Stimulated activated CD8-positive, alpha-beta memory T cell treated with anti-CD3 and anti-CD28 coated beads, Interleukin-4, amount 100 ng/mL, for 1 hour (primary cell): ENCODE measurements around the gene TSPAN9.
A peak's percentile ranks its signal among the peaks of the same experiment; 100 is the strongest.

ENCODE experiments used
- DNase-seq, 2 donors: peaks; one replicate each; pipeline ENCODE4 v3.0.0-alpha.2; 2020; ENCODE audit warnings: low read depth in 2 of 2, low spot score in 1 of 2

Gene TSPAN9

DNA sequence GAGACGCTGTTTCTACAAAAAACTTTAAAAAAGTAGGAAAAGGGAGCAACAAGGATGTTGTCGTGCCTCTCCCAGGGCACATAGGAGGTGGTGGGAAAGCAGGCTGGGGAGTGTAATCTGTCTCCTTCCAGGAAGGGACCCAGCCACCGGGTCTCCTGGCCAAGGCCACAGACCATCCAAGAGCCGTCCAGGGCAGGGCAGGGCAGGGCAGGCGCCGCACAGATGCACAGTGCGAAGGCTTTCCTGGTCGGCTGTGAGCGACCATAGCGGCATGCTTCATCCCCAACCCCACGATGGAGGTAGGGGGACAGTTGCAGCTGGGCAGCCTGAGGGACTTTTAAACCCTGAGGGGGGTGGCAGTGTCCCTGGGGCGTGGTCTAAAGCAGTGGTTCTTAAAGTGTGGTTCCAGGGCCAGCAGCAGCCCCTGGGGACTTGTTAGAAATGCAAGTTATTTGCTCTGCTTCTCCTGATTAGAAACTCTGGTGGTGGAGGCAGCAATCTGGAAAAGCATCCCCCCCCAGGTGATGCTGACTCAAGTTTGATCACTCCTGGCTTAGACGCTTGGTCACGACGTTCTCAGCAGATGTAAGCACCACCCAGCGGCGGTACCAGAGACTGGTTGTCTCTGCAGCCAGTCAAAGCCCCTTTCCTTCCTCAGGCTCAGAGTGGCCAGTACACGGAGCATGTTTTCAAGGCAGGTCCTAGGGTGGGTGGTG, 216.4 kb downstream of the TSPAN9 start:
- DNase-seq, result no peak

- no peak for DNase-seq
Measured at GRCh38 chr12:3294481-3294911, 217.3 kb downstream of the TSPAN9 start.

GRCh38 chr12:3295225-3295624, 218.0 kb downstream of the TSPAN9 start:
- no peak for DNase-seq

- DNase-seq, result no peak
Measured at GRCh38 chr12:3295646-3296408, 218.6 kb downstream of the TSPAN9 start.

DNA sequence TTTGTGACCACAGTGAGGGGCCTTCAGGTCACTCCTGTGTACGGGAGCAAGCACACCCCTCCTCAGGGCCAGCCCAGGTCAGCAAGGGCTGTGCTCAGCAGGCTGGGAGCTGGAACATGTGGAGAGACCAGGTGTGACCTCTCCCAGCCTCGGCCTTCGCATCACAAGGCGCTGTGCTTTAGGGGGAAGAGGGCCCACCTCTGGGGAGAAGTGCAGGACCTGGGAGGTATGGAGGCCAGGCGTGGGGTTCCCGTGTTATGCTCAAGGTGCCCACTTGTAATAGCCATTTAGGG, 219.2 kb downstream of the TSPAN9 start:
- DNase-seq, result no peak

DNA sequence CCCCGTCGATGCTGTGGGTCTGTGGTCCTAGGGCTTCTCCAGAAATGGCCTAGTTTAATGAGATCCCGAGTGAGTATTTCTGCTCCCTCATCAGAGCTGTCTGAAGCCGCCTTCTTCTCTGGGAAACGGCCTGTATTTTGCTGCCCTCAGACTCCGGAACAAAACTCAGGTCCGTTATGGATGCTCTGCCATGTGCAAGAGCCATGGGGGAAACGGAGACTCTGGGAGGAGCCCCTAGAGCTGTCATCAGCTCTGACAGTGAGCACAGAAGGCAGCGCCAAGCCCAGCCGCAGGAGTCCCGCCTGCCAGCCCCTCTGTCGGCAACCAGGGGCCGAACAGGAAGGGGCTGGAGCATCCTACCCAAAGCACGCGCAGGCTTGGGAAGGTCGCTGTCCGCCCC, 221.4 kb downstream of the TSPAN9 start:
- no peak for DNase-seq

GRCh38 chr12:3299929-3300832, 223.0 kb downstream of the TSPAN9 start:
- DNase-seq, result peak; percentile 35 to 51

DNA sequence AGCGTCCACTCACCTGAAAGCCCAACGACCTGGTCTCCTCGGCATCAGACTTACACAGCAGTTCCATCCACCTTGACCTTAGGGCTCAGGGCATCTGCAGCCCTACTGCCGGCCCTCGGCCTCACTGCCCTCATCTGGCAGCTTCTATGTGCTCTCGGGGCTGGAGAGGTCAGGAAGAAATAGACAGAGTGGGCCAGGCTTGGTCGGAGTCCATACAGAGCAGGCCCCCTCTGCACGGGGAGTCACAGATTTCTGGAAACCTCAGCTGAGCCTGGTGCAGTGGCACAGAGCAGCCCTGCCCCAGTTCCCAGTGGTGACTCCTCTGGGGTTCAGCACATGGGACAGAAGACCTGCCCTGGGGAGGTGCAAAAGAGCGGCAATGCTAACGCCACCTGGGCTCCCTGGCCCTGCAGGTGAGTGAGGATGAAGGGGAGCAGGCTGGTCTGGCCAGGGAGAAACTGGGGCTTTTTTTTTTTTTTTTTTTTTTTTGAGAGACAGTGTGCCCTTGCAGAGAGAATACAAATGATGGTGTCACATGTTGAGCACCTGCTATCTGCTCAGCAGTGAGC, 223.7 kb downstream of the TSPAN9 start:
- DNase-seq, result no peak

DNA sequence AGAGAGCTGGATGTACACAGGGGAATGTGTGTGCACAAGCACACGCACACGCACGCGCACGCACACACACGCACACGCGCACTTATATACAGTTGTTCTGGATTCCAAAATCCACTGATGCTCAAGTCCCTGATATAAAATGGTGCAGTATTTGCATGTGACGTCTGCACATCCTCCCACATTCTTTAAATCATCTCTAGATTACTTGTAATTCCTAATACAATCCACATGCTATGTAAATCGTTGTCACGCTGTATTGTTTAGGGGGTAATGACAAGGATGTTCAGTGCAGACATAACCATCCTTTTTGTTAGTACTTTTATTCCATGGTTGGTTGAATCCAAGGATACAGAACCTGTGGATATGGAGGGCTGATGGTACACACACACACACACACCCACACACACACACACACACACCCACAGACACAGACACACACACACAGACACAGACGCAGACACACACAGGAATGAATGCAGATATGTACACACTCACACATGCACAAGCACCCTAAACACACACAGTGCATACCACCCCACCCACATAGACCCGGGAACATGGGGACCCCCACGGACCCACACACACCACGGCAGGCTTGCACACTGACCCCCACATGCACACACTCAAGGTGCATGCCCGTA, 225.3 kb downstream of the TSPAN9 start:
- DNase-seq, result no peak

- DNase-seq, result no peak
Measured at GRCh38 chr12:3303410-3304136, 226.4 kb downstream of the TSPAN9 start.

DNA sequence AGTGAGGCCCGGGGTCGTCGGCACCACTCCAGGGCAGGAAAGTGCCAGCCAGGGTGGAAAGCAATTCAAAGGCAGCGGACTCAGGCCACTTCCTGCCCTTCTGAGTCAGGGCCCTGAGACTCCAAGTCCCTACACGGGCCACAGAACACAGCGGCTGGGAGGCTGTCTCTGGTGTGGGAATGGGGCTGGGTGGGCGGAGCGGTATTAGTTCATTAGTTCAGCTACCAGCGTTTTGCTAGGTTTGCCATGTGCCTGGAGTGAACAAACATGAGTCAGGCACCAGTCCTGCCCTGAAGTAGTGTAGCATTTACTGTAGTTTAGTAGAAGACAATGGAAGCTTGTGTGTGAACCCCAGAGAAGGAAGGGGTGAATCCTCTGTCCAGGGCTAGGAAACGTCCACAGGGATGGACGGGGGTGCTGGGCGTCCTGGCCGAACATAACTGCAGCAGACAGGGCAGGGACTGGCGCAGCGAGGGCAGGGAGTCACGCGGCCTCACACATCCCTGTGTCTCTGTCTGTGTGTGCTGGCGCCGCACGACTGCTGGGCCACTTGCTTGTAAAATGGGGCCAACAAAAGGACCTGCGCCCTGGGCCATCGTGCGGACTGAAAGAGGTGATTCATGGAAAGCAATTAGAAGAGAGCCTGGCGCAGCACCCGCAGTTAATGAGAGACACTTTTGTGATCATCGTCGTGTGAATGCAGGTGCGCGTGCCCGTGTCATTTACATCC, 227.4 kb downstream of the TSPAN9 start:
- DNase-seq, result no peak

GRCh38 chr12:3305464-3305863, 228.3 kb downstream of the TSPAN9 start:
- DNase-seq, result no peak

DNA sequence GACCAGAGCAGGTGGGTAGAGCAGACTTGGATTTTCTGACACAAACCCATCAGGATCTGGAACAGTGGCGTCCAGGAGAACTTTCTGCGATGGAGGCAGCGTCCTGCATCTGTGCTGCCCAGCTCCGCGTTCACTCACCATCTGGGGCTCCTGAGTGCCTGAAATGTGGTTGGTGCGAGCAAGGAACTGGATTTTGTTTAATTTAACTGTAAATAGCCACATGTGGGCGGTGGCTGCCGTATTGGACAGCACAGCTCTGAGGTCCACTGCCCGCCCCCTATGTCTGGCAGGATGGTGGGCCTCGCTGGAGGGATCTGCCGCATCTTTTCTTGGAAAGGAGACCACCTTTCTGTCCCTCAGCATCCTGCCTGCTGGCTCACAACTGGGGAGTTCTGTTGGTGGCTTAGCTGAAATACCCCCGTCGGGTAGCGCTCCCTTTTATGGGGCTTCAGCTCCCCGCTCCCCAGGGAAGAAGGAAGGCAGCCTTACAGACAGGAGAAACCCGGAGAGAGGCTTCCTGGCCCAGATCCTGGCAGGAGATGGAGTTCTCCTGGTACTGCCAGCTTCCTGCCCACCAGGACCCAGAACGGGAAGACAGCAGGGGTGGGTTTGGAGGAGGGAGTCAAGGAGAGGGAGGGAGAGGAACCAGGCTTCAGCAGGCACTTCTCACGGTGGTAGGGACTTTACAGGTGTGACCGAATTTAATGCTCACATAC, 228.9 kb downstream of the TSPAN9 start:
- no peak for DNase-seq

GRCh38 chr12:3307389-3307788, 230.2 kb downstream of the TSPAN9 start:
- DNase-seq, result no peak

DNA sequence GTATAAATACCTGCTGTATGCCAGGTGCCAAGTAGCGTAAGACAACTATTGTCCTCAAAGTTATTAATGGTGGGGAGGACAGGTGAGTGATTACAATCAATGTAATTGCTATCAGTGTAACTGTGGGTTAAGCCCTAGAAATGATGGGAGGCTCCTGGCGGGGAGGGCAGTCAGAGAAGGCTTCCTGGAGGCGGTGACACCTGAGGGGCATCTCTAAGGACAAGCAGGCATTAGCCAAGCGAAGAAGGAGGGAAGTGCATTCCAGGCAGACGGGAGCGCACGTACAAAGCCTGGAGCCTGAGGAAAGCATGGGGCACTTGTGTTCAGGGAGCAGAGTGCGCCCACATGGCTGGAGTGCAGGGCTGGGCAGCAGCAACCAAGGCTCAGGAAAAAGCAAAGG, 230.9 kb downstream of the TSPAN9 start:
- DNase-seq, result no peak

GRCh38 chr12:3308609-3309008, 231.4 kb downstream of the TSPAN9 start:
- DNase-seq, result no peak

DNA sequence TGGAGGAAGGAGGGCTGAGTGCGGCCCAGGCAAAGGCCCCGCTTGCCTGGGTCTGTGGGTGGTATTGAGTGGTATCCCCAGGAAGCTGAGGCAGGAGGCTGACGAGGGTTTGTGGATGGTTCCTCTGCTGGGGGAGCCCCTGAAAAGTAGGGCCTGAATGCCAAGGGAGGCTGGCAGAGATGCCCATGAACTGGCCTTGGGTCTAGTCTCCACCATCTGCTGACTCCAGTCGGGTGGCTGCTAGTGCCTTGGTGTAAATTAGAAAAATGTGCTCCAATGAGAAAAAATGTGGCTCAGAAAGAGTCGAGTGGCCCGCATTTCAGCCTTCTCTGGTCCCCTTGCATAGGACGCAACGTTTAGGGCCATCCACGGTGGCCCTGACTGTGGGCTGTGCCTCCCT, 232.6 kb downstream of the TSPAN9 start:
- no peak for DNase-seq

- DNase-seq, result no peak
Measured at GRCh38 chr12:3310271-3311026, 233.3 kb downstream of the TSPAN9 start.
